SU-DHL-6 (cell line): ENCODE measurements around the gene MTFR1L.

Experiments
- CTCF ChIP-seq: fragments of 200-600 bp; sonication (generic); IDR thresholded peaks from one replicate; pipeline ENCODE4 v1.5.1; 2017; ENCODE audit warnings: antibody characterized with exemption, mild to moderate bottlenecking, low read length, moderate library complexity; ENCODE audit not compliant: insufficient read depth, poor library complexity, severe bottlenecking
- EZH2phosphoT487 ChIP-seq: fragments of 200-600 bp; sonication (generic), shearing (Covaris generic); conservative IDR thresholded peaks from 2 replicates; pipeline ENCODE4 v1.6.1; 2018; ENCODE audit warnings: mild to moderate bottlenecking, antibody characterized with exemption, low read length, moderate library complexity, mixed read lengths

- no peak for TF ChIP-seq CTCF
- TF ChIP-seq EZH2phosphoT487, result no peak
These were observed 46.2 kb upstream of the MTFR1L start for GRCh38 chr1:25773441-25774125.
